Heart right ventricle (tissue), 16 donors: Measurements from ENCODE around the gene SMYD3. TPM values are rescaled to one million over a fixed set of nuclear protein-coding genes. Genes with fewer than 3 reads are reported as not detected.
A peak's percentile ranks its signal among the peaks of the same experiment; 100 is the strongest.

Experiments used
- ATAC-seq, 8 donors: fragments of 200-7000 bp; cut with Tn5 transposase; one replicate each; pipeline ENCODE4 v1.9.1; 2020; ENCODE audit warnings: mild to moderate bottlenecking in 8 of 8, moderate library complexity in 8 of 8, moderate number of reproducible peaks in 1 of 8
- DNase-seq, 2 donors: peaks; one replicate each; pipeline ENCODE4 v3.0.0-alpha.2; 2020
- H3K27ac ChIP-seq, 10 donors: fragments of 200-600 bp; sonication (generic) in 2 of 10; one replicate each; pipeline versions ENCODE4 v1.5.0 to v1.8.0; 2020 to 2022; ENCODE audit warnings: mild to moderate bottlenecking in 3 of 10
- H3K27me3 ChIP-seq, 7 donors: fragments of 200-600 bp; one replicate each; pipeline ENCODE4 v1.8.0; 2021 to 2022; ENCODE audit warnings: mild to moderate bottlenecking in 2 of 7
- H3K36me3 ChIP-seq, 9 donors: fragments of 200-600 bp; sonication (generic) in 1 of 9; one replicate each; pipeline versions ENCODE4 v1.5.0 to v1.8.0; 2020 to 2022; ENCODE audit warnings: mild to moderate bottlenecking in 2 of 9
- H3K4me1 ChIP-seq, 9 donors: fragments of 200-600 bp; sonication (generic) in 1 of 9; one replicate each; pipeline versions ENCODE4 v1.5.0 to v1.8.0; 2020 to 2022; ENCODE audit warnings: mild to moderate bottlenecking in 4 of 9
- H3K4me3 ChIP-seq, 10 donors: fragments of 200-600 bp; sonication (generic) in 2 of 10; one replicate each; pipeline versions ENCODE4 v1.5.0 to v1.8.0; 2020 to 2022; ENCODE audit warnings: mild to moderate bottlenecking in 7 of 10, moderate library complexity in 2 of 10
- H3K9me3 ChIP-seq, 11 donors: fragments of 200-600 bp in 10 of 11; sonication (generic) in 2 of 11; one replicate each; pipeline versions ENCODE4 v1.5.0 to v1.8.0; 2013 to 2022; ENCODE audit warnings: mild to moderate bottlenecking in 2 of 11, control low read depth in 1 of 11, moderate library complexity in 1 of 11
- CTCF ChIP-seq, 9 donors: fragments of 200-600 bp; sonication (generic) in 2 of 9; IDR thresholded peaks; one replicate each; pipeline versions ENCODE4 v1.5.0 to v1.8.0; 2021 to 2022; ENCODE audit warnings: antibody characterized with exemption in 9 of 9, mild to moderate bottlenecking in 5 of 9, moderate library complexity in 1 of 9
- WGBS, 2 donors: extraction: QIAGEN DNeasy Blood & Tissue Kit; methylation state at CpG; one replicate each; pipeline ENCODE4 v1.1.7; 2013; ENCODE audit warnings: inconsistent platforms in 1 of 2; 5-methylcytosine and 5-hydroxymethylcytosine counted together
- intact Hi-C, 10 donors: fragments of 100-400 bp; cut with DNase I; formaldehyde crosslinking; loops; one replicate each; pipeline versions ENCODE4 v1.11.1 to v1.14.2; 2022
- polyA plus RNA-seq, 2 donors: library from polyadenylated mRNA; stranded (reverse); fragments of 200-250 nt; gene quantifications; one replicate each; pipeline ENCODE4 v1.2.3, GENCODE V29; 2013
- total RNA-seq, 10 donors: library from RNA; stranded (reverse); fragmentation: NEBNext Ultra II Directional in 3 of 10; extraction: Animal tissue kit (Norgen Biotek cat#: 25700) in 3 of 10; gene quantifications; one replicate each; pipeline versions ENCODE4 v1.2.1 to v1.2.4, GENCODE V29; 2021 to 2023
- donor health status: Arrhythmogenic right ventricular cardiomyopathy.
- donor health status: ischemic (EF 13 %, LVEDD 7.1; RV severe dilation, severe dysfunction).
- donor health status: healthy with polysubstance abuse.
- donor health status: DM: no; HTN: yes; CAD: no.
- donor health status: DM: no; HTN: no; CAD: no.
- donor health status: ischemic (EF 25% LVEDD 6.9; RV normal size, moderate dysfunction).
- donor health status: ischemic (EF 25% LVEDD 5.7; RV mildly dilated, moderate dysfunction).
- donor health status: healthy.
- donor health status: DM: yes; HTN: yes; CAD: no.
- donor health status: Ischemic cardiomyopathy.
- donor health status: ischemic (EF 35%, LVEDD 5.7; RV mildly dilated, moderate dysfunction).
- donor health status: nonischemic (EF 11% LVEDD 7.7; RV severe dilation, severe dysfunction).
- donor health status: DM: yes; HTN: yes; CAD: no.
- donor health status: PGD.
- donor health status: ischemic (EF 29% LVEDD 5.4; RV normal size, mild dysfunction).
- donor health status: nonischemic (EF 23%, LVEDD 6.1; RV moderate dilation, normal function).

SMYD3 gene
- total and polyA plus RNA-seq, 12 donors = 5.9 to 13.9 (median 8.1) TPM

DNA sequence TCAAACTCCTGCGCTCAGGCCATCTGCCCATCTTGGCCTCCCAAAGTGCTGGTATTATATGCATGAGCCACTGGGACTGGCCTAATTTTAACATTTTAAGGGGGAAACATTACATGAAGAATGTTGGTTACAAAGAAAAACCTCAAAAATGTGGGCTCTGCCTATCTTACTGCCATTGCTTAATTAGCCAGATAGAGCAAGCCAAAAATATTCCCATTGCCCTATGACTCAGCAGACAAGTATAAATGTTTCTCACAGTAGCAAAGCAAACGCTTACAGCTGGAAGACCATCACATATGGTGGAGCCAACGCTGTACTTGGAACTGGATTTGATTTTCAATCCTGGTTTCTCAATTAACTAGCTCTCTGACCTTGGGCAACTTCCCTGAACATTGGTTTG lies 502.0 kb downstream of the SMYD3 start:
- intact Hi-C loops = loop anchor here in 3 of 10 donors (5.0 to 10.0 kb wide), 4 partner anchors 112 to 680 kb away; no protein-coding TSS in a partner anchor
- ATAC-seq (peak in 7 of 8 donors; percentile 5 to 88 (median 54)), DNase-seq (no peak)
- H3K36me3 ChIP-seq = no peaks in the 10 kb centered on the region
- no peak overlapping the region for H3K4me3 ChIP-seq
- no peaks in the 10 kb centered on the region for H3K9me3 ChIP-seq
- TF ChIP-seq CTCF (IDR thresholded peaks at IDR 0.05) = no peak
- no peaks in the 10 kb centered on the region for H3K27me3 ChIP-seq
- no peak overlapping the region for H3K27ac ChIP-seq
- 49 to 61% methylated on average over 3 of the region's 3 CpGs for WGBS, 2 donors
- H3K4me1 ChIP-seq = peaks cover 0 to 7% (median 4%) of the 10 kb centered on the region in 9 donors

GRCh38 chr1:246004301-246004700 lies 502.8 kb downstream of the SMYD3 start:
- no peaks in the 10 kb centered on the region for H3K9me3 ChIP-seq
- WGBS, 2 donors = 80 to 95% methylated on average over 3 of the region's 3 CpGs

GRCh38 chr1:246003442-246003730 lies 503.7 kb downstream of the SMYD3 start:
- DNase-seq = no peak
- no peaks in the 10 kb centered on the region for H3K27me3 ChIP-seq
- H3K9me3 ChIP-seq = no peaks in the 10 kb centered on the region
- no peak overlapping the region for H3K27ac ChIP-seq
- 49 to 60% methylated on average over 2 of the region's 2 CpGs for WGBS, 2 donors
- no peak for ATAC-seq
- TF ChIP-seq CTCF (IDR thresholded peaks at IDR 0.05) = peak in 3 of 9 donors; percentile 2 to 4 (median 2)
- H3K4me1 ChIP-seq = peaks cover 0 to 7% (median 4%) of the 10 kb centered on the region in 9 donors
- H3K36me3 ChIP-seq = no peaks in the 10 kb centered on the region
- no peak overlapping the region for H3K4me3 ChIP-seq
- intact Hi-C loops = loop anchor here (1.0 to 10.0 kb wide), 10 partner anchors 176 to 851 kb away; partner anchors contain the start of gene KIF26B (in 4 of the 10)

More at GRCh38 chr1:246004301-246004700, 502.8 kb downstream of the SMYD3 start:
- no peak overlapping the region for H3K27ac ChIP-seq
- H3K27me3 ChIP-seq = no peaks in the 10 kb centered on the region
- TF ChIP-seq CTCF (IDR thresholded peaks at IDR 0.05) = no peak
- no peak overlapping the region for H3K4me3 ChIP-seq
- intact Hi-C loops = loop anchor here in 7 of 10 donors (5.0 to 10.0 kb wide), 5 partner anchors 177 to 852 kb away; partner anchors contain the start of gene KIF26B (in 2 of the 7)
- ATAC-seq (no peak), DNase-seq (no peak)
- H3K4me1 ChIP-seq = peaks cover 0 to 7% (median 4%) of the 10 kb centered on the region in 9 donors
- no peaks in the 10 kb centered on the region for H3K36me3 ChIP-seq

DNA sequence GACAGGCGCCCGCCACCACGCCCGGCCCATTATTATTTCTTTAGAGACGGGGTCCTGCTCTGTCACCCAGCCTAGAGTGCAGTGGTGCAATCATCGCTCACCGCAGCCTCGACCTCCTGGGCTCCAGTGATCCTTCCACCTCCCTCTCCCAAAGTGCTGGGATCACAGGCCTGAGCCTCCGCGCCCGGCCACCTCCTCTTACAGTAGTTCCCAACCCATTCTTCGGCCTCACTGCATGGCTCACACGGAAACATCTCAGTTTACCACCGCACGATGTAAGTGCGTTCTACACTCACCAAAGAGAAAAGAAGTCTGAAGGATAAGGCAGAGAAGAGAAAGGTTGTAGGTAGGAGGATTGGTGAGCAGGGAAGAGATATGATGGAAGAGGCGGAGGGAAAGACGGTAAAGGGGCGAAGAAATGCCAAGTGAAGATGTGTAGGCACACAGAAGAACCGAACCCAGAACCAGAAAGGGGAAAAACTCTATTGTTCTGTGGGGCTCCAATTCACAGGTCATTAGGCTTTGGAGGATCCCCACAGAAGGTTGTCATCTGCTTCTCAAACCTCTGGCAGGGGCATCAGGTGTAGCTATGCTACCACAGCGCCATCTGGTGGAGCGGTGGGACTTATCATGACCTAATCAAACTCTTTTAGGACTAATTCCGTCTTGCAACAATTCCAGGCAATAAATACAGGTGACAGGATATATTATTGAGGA lies 504.2 kb downstream of the SMYD3 start:
- Histone ChIP-seq H3K4me3 (no peak overlapping the region), H3K36me3 (no peaks in the 10 kb centered on the region), H3K9me3 (no peaks in the 10 kb centered on the region), H3K27ac (no peak overlapping the region), H3K27me3 (no peaks in the 10 kb centered on the region), H3K4me1 (peaks cover 0 to 9% (median 4%) of the 10 kb centered on the region in 9 donors)
- 79 to 80% methylated on average over 23 of the region's 23 CpGs for WGBS, 2 donors
- peak; percentile 84 to 85 for DNase-seq
- TF ChIP-seq CTCF (IDR thresholded peaks at IDR 0.05) = peak; percentile 82 to 92 (median 90)
- intact Hi-C loops = loop anchor here (1.0 to 10.0 kb wide), 10 partner anchors 176 to 851 kb away; partner anchors contain the start of gene KIF26B (in 4 of the 10)
- ATAC-seq = peak; percentile 60 to 86 (median 80)
